NCI-H128 (cell line): ENCODE measurements around the gene MS4A13.
"Not testable (repeated sequence)": the region's sequence is repeated elsewhere in the genome, so short reads cannot be mapped to it uniquely, and the experiment has no call there.

Experiments
- DNase-seq: peaks from one replicate; lab custom pipeline; 2025; ENCODE audit not compliant: unreplicated experiment; lab: John Stamatoyannopoulos, UW

Gene MS4A13

GRCh38 chr11:60530454-60531100 is 15.4 kb downstream of the MS4A13 start:
- DNase-seq = no peak

GRCh38 chr11:60532383-60532782 is 17.2 kb downstream of the MS4A13 start:
- not testable (repeated sequence) for DNase-seq

DNA sequence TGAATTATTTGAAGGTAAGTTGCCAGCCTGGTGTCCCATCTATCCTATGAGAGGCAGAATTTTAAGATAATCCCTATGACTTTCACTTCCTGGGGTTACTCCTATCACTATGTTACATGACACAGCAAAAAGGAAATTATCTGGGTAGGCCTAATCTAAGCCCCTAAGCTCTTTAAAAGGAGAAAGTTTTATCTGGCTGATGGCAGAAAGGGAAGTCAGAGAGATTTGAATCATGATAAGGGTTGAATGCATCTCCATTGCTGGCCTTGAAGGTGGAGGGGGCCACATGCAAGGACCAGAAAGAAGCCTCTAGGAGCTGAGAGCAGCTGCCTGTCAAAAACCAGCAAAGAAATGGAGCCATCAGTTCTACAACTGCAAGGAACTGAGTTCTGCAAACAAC is 23.4 kb downstream of the MS4A13 start:
- not testable (repeated sequence) for DNase-seq

GRCh38 chr11:60544077-60544476 is 28.9 kb downstream of the MS4A13 start:
- DNase-seq = no peak

- no peak for DNase-seq
These were observed 46.1 kb downstream of the MS4A13 start for GRCh38 chr11:60561254-60561653.

DNA sequence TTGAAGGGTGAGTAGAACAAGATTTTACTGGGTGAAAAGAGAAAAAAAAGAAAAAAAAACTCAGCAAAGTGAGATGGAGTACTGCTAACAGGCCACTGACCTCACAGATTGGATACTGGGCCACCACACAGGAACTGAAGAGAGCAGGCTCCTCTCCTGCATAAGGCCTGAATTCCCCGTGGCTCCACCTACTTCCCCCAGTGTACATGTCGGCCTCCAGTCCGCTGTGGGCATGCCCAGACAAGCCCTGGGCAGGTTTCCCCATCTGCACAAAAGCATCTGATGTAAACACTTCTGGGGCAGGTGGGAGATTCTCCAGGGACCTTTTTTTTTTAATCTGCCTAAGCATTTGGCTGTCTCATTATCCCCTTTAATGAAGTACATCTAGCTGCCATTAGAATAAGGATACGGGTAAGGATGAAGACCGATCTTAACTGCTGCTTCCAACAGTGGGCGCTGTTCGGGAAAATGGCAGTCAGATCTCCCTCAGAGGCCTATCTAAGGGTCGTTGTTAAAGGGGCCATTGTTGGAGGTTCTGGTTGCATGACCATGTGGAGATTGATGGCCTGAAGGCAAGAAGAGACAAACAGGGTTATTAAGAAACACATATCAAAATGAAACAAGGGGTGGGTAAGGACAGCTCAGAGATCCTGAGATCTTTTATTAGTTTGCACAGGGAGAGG is 48.5 kb downstream of the MS4A13 start:
- DNase-seq = no peak

- DNase-seq = no peak
These were observed 51.6 kb downstream of the MS4A13 start for GRCh38 chr11:60566776-60567175.

DNA sequence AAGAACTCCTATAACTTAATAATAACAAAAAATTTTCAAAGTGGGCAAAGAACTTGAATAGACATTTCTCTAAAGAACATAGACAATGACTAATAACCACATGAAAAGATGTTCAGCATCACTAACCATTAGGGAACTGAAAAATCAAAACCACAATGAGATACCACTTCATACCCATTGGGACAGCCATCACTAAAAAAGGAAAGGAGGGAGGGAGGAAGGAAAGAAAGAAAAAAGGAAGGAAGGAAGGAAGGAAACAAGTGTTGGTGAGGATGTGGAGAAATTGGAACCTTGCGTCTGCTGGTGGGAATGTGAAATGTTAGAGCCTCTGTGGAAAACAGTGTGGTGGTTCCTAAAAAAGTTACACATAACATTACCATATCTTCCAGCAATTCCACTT is 55.8 kb downstream of the MS4A13 start:
- no peak for DNase-seq

DNA sequence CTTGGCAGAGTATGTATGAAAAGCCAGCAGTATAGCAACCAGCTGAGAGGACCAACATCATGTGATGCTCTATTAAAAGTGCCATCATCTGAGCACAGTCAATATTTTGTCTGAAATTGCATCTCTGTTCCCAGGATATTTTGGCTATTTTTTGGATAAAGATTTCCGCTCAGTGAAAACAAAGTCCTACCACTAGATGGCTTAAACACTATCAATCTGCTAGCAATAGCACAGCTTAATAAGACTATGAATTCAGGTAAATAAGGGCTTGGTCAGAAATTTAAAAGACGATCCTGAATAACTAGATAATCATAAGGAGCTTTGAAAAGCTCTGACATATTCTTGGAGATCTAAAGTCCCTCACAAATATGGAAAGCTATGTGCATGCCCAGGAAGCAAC is 74.4 kb downstream of the MS4A13 start:
- DNase-seq = no peak
